ENCODE results near the gene TLL2.

Gene TLL2

GRCh38 chr10:96389785-96390184 lies 123.9 kb downstream of the TLL2 start:
- no peak for DNase-seq

GRCh38 chr10:96387601-96388000 lies 126.1 kb downstream of the TLL2 start:
- DNase-seq, result peak; percentile 73

- DNase-seq, result peak; percentile 86
Measured at GRCh38 chr10:96387161-96387560, 126.6 kb downstream of the TLL2 start.

GRCh38 chr10:96384506-96384905 lies 129.2 kb downstream of the TLL2 start:
- no peak for DNase-seq

GRCh38 chr10:96380821-96381220 lies 132.9 kb downstream of the TLL2 start:
- peak; percentile 25 for DNase-seq

- DNase-seq, result no peak
Measured at GRCh38 chr10:96379758-96380157, 134.0 kb downstream of the TLL2 start.

GRCh38 chr10:96378741-96379140 lies 135.0 kb downstream of the TLL2 start:
- DNase-seq, result no peak

- peak; percentile 30 for DNase-seq
Measured at GRCh38 chr10:96377816-96378294, 135.9 kb downstream of the TLL2 start.

GRCh38 chr10:96376483-96376882 lies 137.2 kb downstream of the TLL2 start:
- no peak for DNase-seq

- peak; percentile 85 for DNase-seq
Measured at GRCh38 chr10:96374985-96375830, 138.5 kb downstream of the TLL2 start.

GRCh38 chr10:96374639-96374984 lies 139.1 kb downstream of the TLL2 start:
- no peak for DNase-seq

GRCh38 chr10:96374004-96374403 lies 139.7 kb downstream of the TLL2 start:
- no peak for DNase-seq

- no peak for DNase-seq
Measured at GRCh38 chr10:96371356-96371755, 142.4 kb downstream of the TLL2 start.

- peak; percentile 45 for DNase-seq
Measured at GRCh38 chr10:96370584-96371157, 143.1 kb downstream of the TLL2 start.

GRCh38 chr10:96369890-96370583 lies 143.7 kb downstream of the TLL2 start:
- no peak for DNase-seq

GRCh38 chr10:96368971-96369370 lies 144.8 kb downstream of the TLL2 start:
- DNase-seq, result no peak

GRCh38 chr10:96367470-96367869 lies 146.3 kb downstream of the TLL2 start:
- no peak for DNase-seq

GRCh38 chr10:96366508-96366907 lies 147.2 kb downstream of the TLL2 start:
- peak; percentile 68 for DNase-seq

GRCh38 chr10:96365571-96365970 lies 148.2 kb downstream of the TLL2 start:
- no peak for DNase-seq

- DNase-seq, result no peak
Measured at GRCh38 chr10:96360766-96361165, 153.0 kb downstream of the TLL2 start.

GRCh38 chr10:96360331-96360730 lies 153.4 kb downstream of the TLL2 start:
- no peak for DNase-seq

GRCh38 chr10:96359616-96360015 lies 154.1 kb downstream of the TLL2 start:
- no peak for DNase-seq

- DNase-seq, result no peak
Measured at GRCh38 chr10:96358851-96359540, 154.7 kb downstream of the TLL2 start, which contains the start of gene OPALIN. TSS of gene OPALIN (minus strand) at chr10:96359002. CDS start at chr10:96358896, 106 bp downstream.

All from fibroblast of skin of back (primary cell).